Cerebellar nuclear complex (tissue), 1 donor: ENCODE data around the gene SLX4IP.

Experiments
- DNase-seq, 2 experiments: peaks; one replicate each; lab custom pipeline; 2025; lab: John Stamatoyannopoulos, UW

Gene SLX4IP

GRCh38 chr20:10665027-10665561 is 230.0 kb downstream of the SLX4IP start:
- DNase-seq = no peak

- no peak for DNase-seq
Measured at GRCh38 chr20:10665791-10666190, 230.7 kb downstream of the SLX4IP start.

GRCh38 chr20:10666221-10667076 is 231.3 kb downstream of the SLX4IP start:
- no peak for DNase-seq

- DNase-seq = no peak
Measured at GRCh38 chr20:10667077-10667401, 231.9 kb downstream of the SLX4IP start.

- no peak for DNase-seq
Measured at GRCh38 chr20:10667560-10668167, 232.6 kb downstream of the SLX4IP start.

GRCh38 chr20:10668677-10669368 is 233.7 kb downstream of the SLX4IP start:
- no peak for DNase-seq

GRCh38 chr20:10669843-10670446 is 234.8 kb downstream of the SLX4IP start:
- DNase-seq = no peak

GRCh38 chr20:10670501-10671220 is 235.6 kb downstream of the SLX4IP start:
- DNase-seq = no peak

- no peak for DNase-seq
Measured at GRCh38 chr20:10671221-10671918, 236.3 kb downstream of the SLX4IP start.

GRCh38 chr20:10671919-10672623 is 237.0 kb downstream of the SLX4IP start:
- no peak for DNase-seq

GRCh38 chr20:10672624-10673127 is 237.6 kb downstream of the SLX4IP start:
- no peak for DNase-seq

- DNase-seq = no peak
Measured at GRCh38 chr20:10673176-10673841, 238.2 kb downstream of the SLX4IP start.

GRCh38 chr20:10673842-10674683 is 239.0 kb downstream of the SLX4IP start, which contains the start of gene JAG1:
JAG1 (minus strand) TSS chr20:10673999; CDS start chr20:10673530, 469 bp downstream.
- DNase-seq = no peak

- DNase-seq = no peak
Measured at GRCh38 chr20:10674684-10675449, 239.8 kb downstream of the SLX4IP start.

- DNase-seq = no peak
Measured at GRCh38 chr20:10675450-10675848, 240.3 kb downstream of the SLX4IP start.

GRCh38 chr20:10676518-10676917 is 241.4 kb downstream of the SLX4IP start:
- DNase-seq = no peak
